GM23248 (cell line): Measurements from ENCODE around the gene RASA3. TPM values are rescaled to one million over a fixed set of nuclear protein-coding genes. Genes with fewer than 3 reads are reported as not detected.

Experiments
- DNase-seq: peaks from one replicate; pipeline ENCODE4 v3.0.0-alpha.2; 2015
- H2AFZ ChIP-seq: fragments of 200-600 bp; sonication (generic); 2 replicates; pipeline ENCODE4 v1.6.1; 2016; ENCODE audit warnings: antibody characterized with exemption
- H3F3A ChIP-seq: fragments of 200-600 bp; sonication (generic); 2 replicates; pipeline ENCODE4 v1.6.1; 2016; ENCODE audit warnings: mild to moderate bottlenecking, antibody characterized with exemption, mixed run types; ENCODE audit not compliant: insufficient read depth
- H3K27ac ChIP-seq: fragments of 200-600 bp; sonication (generic); 2 replicates; pipeline ENCODE4 v1.5.1; 2016; ENCODE audit warnings: mild to moderate bottlenecking
- H3K27me3 ChIP-seq: fragments of 200-600 bp; sonication (generic); replicated peaks from 2 replicates; pipeline ENCODE4 v1.6.1; 2016; ENCODE audit warnings: mild to moderate bottlenecking; ENCODE audit not compliant: insufficient read depth
- H3K36me3 ChIP-seq: fragments of 200-600 bp; sonication (generic); 2 replicates; pipeline ENCODE4 v1.6.1; 2016; ENCODE audit warnings: low read depth, mild to moderate bottlenecking
- H3K4me1 ChIP-seq: fragments of 200-600 bp; sonication (generic); 2 replicates; pipeline ENCODE4 v1.6.1; 2016; ENCODE audit warnings: mild to moderate bottlenecking; ENCODE audit not compliant: insufficient read depth
- H3K4me2 ChIP-seq: fragments of 200-600 bp; sonication (generic); one replicate; pipeline ENCODE4 v1.6.1; 2016; ENCODE audit warnings: mild to moderate bottlenecking; ENCODE audit not compliant: unreplicated experiment
- H3K4me3 ChIP-seq: fragments of 200-600 bp; sonication (generic); 2 replicates; pipeline ENCODE4 v1.5.1; 2016; ENCODE audit warnings: mild to moderate bottlenecking
- H3K79me2 ChIP-seq: fragments of 200-600 bp; sonication (generic); 2 replicates; pipeline ENCODE4 v1.6.1; 2016; ENCODE audit warnings: mild to moderate bottlenecking; ENCODE audit not compliant: insufficient read depth
- H3K9ac ChIP-seq: fragments of 200-600 bp; sonication (generic); 2 replicates; pipeline ENCODE4 v1.6.1; 2016; ENCODE audit warnings: mild to moderate bottlenecking
- H3K9me2 ChIP-seq: fragments of 200-600 bp; sonication (generic); 2 replicates; pipeline ENCODE4 v1.6.1; 2016; ENCODE audit warnings: mixed run types, mild to moderate bottlenecking, moderate library complexity; ENCODE audit not compliant: insufficient read depth
- H3K9me3 ChIP-seq: fragments of 200-600 bp; sonication (generic); one replicate; pipeline ENCODE4 v1.6.1; 2017; ENCODE audit warnings: low read depth
- H4K20me1 ChIP-seq: fragments of 200-600 bp; sonication (generic); 2 replicates; pipeline ENCODE4 v1.6.0; 2016; ENCODE audit not compliant: insufficient read depth
- EZH2 ChIP-seq: fragments of 200-600 bp; sonication (generic); IDR thresholded peaks from 2 replicates; pipeline ENCODE4 v1.6.1; 2018; ENCODE audit warnings: antibody characterized with exemption, mild to moderate bottlenecking; ENCODE audit not compliant: insufficient read depth, poor library complexity, severe bottlenecking
- EZH2phosphoT487 ChIP-seq: fragments of 200-600 bp; sonication (generic); IDR thresholded peaks from 2 replicates; pipeline ENCODE4 v1.6.1; 2018; ENCODE audit warnings: antibody characterized with exemption, moderate library complexity, mild to moderate bottlenecking, low read depth; ENCODE audit not compliant: insufficient read depth
- WGBS, 2 experiments: methylation state at CpG; one replicate each; pipeline ENCODE4 v1.1.6; 2015 to 2017; ENCODE audit warnings: low lambda C conversion rate in 2 of 2, low coverage in 1 of 2; ENCODE audit errors: missing lambda C conversion rate in 2 of 2; 5-methylcytosine and 5-hydroxymethylcytosine counted together
- in situ Hi-C: fragments of 300-500 bp; cut with MboI; formaldehyde crosslinking; loops from 2 replicates; pipeline ENCODE4 v1.15.0; 2020
- polyA plus RNA-seq: library from polyadenylated mRNA; unstranded; fragments of >200 nt; fragmentation: Nextera tagmentation; extraction: Ambion mirVana; gene quantifications from 2 replicates; pipeline ENCODE4 v1.2.1, GENCODE V29; 2016
- total RNA-seq: library from RNA; depleted of rRNA; stranded (reverse); fragments of >200 nt; shearing (Covaris generic); gene quantifications from 2 replicates; pipeline ENCODE4 v1.2.3, GENCODE V29; 2014

The RASA3 gene
- total and polyA plus RNA-seq, 2 experiments from 2014 or later, result 34.3 to 36.7 TPM

DNA sequence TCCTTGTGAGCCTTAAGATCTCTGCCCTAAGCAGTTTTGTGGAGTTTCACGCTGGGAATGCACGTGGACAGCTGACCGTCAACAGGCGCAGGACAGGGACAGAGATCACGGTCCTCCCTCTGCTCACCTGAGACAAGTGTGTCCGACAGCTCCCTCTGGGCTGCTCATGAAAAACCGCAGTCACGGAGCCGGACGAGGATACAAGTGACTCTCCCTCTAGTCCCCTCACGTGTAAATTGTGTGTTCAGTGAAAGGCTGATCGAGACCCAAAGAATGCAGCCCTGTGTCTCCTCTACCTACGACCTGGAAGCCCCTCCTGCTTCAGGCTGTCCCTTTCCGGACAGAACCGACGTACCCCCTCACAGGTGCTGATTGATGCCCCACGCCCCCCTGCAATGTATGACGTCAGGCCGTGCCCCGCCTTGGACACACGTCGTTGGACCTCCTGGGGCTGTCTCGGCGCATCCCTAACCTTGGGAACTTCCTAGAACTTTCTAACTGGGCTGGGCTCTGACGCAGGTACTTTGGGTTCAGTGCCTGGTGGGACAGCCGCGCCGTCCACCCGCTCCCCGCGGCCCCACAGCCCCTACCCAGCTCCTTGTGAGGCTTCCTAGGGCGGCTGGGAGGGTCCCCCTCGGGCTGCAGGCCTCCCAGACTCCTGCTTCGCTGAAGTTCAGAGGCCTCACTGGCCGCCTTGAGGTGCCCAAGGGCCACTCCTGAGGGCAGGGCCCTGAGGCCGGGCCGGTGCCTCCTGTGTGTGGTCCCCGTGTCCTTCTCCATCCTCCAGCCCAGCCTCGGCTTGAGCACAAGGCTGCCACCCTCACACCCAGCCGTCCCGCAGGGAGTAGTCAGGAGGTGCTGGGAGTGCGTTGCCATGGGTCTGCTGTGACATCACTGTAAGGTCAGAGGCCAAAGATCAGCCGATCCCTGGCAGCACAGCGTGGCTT, 158.9 kb downstream of the RASA3 start, which contains the start of gene C13orf46:
TSS of gene C13orf46 (minus strand) at position 859 of the 947 bp plus-strand sequence. CDS start at position 780, 79 bp downstream.
- Histone ChIP-seq H3K9me2 (no peaks in the 10 kb centered on the region), H3K4me2 (no peak within 1 kb of the TSS), H3K79me2 (no peaks in the 10 kb centered on the region), H4K20me1 (no peaks in the 10 kb centered on the region), H2AFZ (no peak within 1 kb of the TSS), H3K27ac (no peak within 1 kb of the TSS), H3K9ac (no peak within 1 kb of the TSS), H3K9me3 (no peaks in the 10 kb centered on the region), H3K36me3 (peaks cover 5% of the 10 kb centered on the region; the same call in 1 of the 2 replicates), H3K4me3 (no peak within 1 kb of the TSS), H3F3A (peaks cover 5% of the 10 kb centered on the region; the same call in 1 of the 2 replicates), H3K27me3 (no peaks in the 10 kb centered on the region), H3K4me1 (peaks cover 17% of the 10 kb centered on the region)
- WGBS, 2 experiments, result 93 to 94% methylated on average over 39 to 44 of the region's 44 CpGs
- in situ Hi-C loops, result no loop called here
- DNase-seq, result no peak
- TF ChIP-seq EZH2phosphoT487, result no peak
- TF ChIP-seq EZH2, result no peak

DNA sequence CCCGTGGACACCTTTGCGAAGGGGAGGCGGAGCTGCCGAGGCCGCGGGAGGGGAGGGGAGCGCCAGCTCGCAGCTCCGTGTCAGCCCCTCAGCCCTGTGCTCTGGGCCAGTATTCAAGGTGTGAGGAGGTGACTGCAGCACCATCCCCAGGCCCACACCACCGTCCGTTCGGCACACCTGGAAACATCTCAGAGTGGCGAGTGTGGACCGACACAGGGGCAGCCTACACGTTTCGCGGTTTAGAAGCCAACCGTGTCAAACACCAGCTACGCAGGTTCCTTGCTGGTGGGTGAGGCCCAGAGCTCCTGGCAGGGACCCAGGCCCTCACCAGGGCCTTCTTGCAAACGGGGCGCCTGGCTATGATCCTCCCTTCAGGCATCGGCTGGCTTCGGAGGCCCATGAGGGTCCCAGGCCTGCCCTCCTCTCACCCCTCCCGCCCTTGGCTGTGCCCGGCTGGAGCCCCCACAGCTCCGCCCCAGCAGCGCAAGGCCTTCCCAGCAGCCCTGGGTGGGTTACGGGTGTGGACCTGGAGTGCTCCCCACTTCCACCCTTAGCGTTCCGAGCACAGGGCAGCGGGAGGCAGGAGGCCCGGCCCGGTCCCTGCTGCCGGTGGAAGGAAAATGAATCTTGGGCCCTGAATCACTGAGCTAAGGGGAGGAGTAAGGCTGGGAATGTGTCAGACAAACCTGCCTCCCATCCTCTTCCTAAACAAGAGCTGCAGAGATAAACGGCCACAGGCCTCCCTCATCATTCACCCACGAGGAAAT, 159.8 kb downstream of the RASA3 start:
- no peak overlapping the region for H2AFZ ChIP-seq
- H3K9me3 ChIP-seq, result no peaks in the 10 kb centered on the region
- no peaks in the 10 kb centered on the region; the same call in 1 of the 2 replicates for H3K36me3 ChIP-seq
- H3K4me2 ChIP-seq, result no peak overlapping the region
- no peak overlapping the region for H3K27ac ChIP-seq
- no peaks in the 10 kb centered on the region for H4K20me1 ChIP-seq
- H3K4me1 ChIP-seq, result peaks cover 17% of the 10 kb centered on the region
- no peaks in the 10 kb centered on the region for H3K9me2 ChIP-seq
- H3K4me3 ChIP-seq, result no peak overlapping the region
- H3K79me2 ChIP-seq, result no peaks in the 10 kb centered on the region
- no peak for DNase-seq
- H3F3A ChIP-seq, result no peaks in the 10 kb centered on the region
- no peak overlapping the region for H3K9ac ChIP-seq
- in situ Hi-C loops, result no loop called here
- TF ChIP-seq EZH2phosphoT487, result no peak
- TF ChIP-seq EZH2, result no peak
- 89 to 94% methylated on average over 27 to 36 of the region's 36 CpGs for WGBS, 2 experiments
- no peaks in the 10 kb centered on the region for H3K27me3 ChIP-seq

DNA sequence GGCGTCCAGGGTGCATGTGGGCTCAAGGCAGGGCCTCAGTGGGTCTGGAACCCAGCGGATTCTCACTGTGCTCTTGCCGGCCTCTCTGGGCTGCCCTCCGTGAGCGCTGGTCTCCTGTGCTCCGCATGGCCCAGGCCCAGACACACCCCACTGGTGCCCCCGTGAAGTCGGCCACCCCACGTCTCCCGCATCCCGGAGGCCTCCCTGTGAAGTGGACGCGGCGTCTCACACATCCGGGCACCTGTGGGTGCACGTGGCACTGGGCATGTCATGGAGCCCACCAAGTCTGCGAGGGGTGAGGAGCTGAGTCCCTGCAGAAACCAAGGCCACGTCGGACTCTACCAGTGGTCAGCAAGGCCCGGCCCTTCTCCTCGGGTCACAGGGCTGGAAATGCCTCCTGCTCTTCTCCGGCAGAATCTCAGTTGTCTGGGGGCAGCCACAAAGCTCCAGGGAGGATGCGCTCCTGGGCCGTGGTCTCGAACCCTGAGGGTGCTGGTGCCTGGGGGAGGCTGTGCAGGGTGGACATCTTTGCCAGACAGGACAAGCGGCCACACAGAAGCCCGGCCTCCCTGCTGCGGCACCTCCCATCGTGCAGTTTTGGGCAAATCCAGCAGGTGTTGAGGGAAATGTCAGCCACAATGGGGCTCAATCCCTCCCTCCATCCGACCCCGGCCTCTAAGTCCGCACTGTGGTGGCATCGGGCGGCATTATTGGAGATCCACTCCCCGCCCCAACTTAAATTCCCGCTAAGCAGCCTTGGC, 160.8 kb downstream of the RASA3 start:
- Histone ChIP-seq H3K79me2 (no peaks in the 10 kb centered on the region), H3K4me1 (peaks cover 10% of the 10 kb centered on the region), H4K20me1 (no peaks in the 10 kb centered on the region), H3K9me2 (no peaks in the 10 kb centered on the region), H3K4me2 (no peak overlapping the region), H3K9me3 (no peaks in the 10 kb centered on the region), H3K36me3 (no peaks in the 10 kb centered on the region; the same call in 1 of the 2 replicates), H3K27me3 (no peaks in the 10 kb centered on the region), H3K9ac (no peak overlapping the region), H2AFZ (no peak overlapping the region), H3K27ac (no peak overlapping the region), H3K4me3 (no peak overlapping the region), H3F3A (no peaks in the 10 kb centered on the region)
- in situ Hi-C loops, result no loop called here
- WGBS, 2 experiments, result 92 to 93% methylated on average over 35 to 36 of the region's 36 CpGs
- no peak for DNase-seq
- TF ChIP-seq EZH2phosphoT487 (no peak), EZH2 (no peak)
